Measurements from ENCODE around the gene SCAF1. TPM values are rescaled to one million over a fixed set of nuclear protein-coding genes. Genes with fewer than 3 reads are reported as not detected.

SCAF1 gene
- total RNA-seq, 1 donor from 2014 or later = 38.8 TPM

DNA sequence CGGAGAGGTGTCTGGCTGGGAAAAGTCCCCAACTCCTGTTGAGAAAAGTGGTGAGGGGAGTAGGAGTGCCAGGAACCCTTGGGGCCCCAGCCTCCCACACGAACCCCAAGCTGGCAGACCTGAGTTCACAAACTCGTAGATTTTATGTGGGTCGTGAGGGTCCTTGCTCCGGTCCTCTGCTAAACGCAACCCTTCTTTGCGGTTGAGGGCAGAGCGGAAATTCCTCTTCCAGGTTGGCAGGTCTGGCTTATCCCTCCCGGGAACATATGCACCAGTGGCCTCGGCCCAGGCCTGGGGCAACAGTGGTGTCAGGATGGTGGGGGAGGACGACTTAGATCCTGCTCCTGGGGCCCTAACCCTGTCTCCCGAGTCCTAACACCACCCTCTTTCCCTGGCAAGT is 21.2 kb downstream of the SCAF1 start:
- H3K4me3 ChIP-seq = no peak overlapping the region
- no peak for DNase-seq
- H3K4me1 ChIP-seq = peaks cover 32% of the 10 kb centered on the region
- H3K9me3 ChIP-seq (replicated peaks) = no peaks in the 10 kb centered on the region
- intact Hi-C loops (cut with micrococcal nuclease) = no loop called here
- H3K36me3 ChIP-seq = peaks cover 49% of the 10 kb centered on the region
- H3K27me3 ChIP-seq (ENCODE audit: low read depth) = no peaks in the 10 kb centered on the region
- TF ChIP-seq CTCF (IDR thresholded peaks at IDR 0.05; ENCODE audit: borderline replicate concordance) = no peak
- H3K27ac ChIP-seq (replicated peaks) = no peak overlapping the region

GRCh38 chr19:49664171-49665035 is 22.4 kb downstream of the SCAF1 start:
- peak overlapping the region; percentile 90 for H3K4me3 ChIP-seq
- H3K4me1 ChIP-seq = peaks cover 32% of the 10 kb centered on the region
- intact Hi-C loops (cut with micrococcal nuclease) = no loop called here
- peak; percentile 51 for TF ChIP-seq CTCF (IDR thresholded peaks at IDR 0.05; ENCODE audit: borderline replicate concordance)
- H3K27me3 ChIP-seq (ENCODE audit: low read depth) = no peaks in the 10 kb centered on the region
- no peaks in the 10 kb centered on the region for H3K9me3 ChIP-seq (replicated peaks)
- peaks cover 38% of the 10 kb centered on the region for H3K36me3 ChIP-seq
- DNase-seq = peak; percentile 89
- peak overlapping the region; percentile 91 for H3K27ac ChIP-seq (replicated peaks)

DNA sequence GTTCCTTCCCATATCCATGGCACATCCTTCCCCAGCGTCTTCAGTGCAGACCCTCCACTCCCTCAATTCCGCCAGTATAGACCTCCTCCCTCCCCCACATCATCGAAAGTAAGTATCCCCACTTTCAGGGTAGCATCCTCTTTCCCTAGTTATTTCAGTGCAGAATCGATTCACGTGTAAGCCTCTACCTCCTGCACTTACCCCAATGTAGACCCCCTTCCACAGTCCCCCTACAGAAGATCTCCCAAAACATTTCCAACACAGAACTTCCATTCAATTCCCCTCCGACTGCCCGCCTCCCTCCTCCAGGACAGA is 23.0 kb downstream of the SCAF1 start:
- intact Hi-C loops (cut with micrococcal nuclease) = no loop called here
- H3K4me3 ChIP-seq = peak overlapping the region; percentile 90

DNA sequence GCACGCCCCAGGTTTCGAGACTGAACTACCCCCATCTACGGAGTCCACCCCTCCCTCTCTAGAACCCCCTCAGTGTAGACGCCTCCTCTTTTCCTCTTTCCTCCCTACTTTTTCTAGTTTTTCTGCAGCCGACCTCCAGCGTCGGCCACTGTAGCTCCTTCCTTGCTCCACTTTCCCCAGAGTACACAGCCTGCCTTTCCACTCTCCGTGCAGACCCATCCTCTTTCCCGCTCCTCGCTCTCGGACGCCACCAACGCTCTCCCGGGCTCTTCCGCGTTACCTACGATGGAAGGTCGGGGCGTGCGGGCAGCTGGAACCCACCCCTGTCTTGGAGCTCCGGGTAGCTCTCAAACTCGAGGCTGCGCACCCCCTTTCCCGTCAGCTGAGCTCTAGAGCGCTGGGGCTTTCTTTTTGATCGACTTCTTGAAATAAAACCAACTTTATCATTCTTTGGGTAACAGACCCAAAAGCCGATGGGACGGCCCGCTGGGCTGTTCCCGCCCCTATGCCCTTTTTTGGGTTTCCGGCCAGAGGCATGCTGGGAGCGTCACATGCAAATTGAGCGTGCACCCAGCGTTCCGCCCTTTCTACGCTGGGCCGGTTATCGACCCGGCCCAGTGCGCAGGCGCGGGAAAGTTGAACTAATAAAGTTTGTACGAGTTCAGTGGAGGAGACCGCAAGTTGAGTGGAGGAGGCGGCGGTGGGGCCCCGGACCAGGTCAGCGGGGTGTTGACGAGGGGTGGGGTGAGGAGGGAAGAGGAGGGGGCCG is 23.5 kb downstream of the SCAF1 start, which contains the start of the genes BCL2L12 and IRF3:
TSS of gene BCL2L12 (plus strand) at position 583 of the 769 bp plus-strand sequence. CDS start 760 bp downstream, outside the sequence.
TSS of gene IRF3 (minus strand) at position 507 of the 769 bp plus-strand sequence. CDS start 1,019 bp downstream, outside the sequence.
- peak within 1 kb of the TSS; percentile 91 for H3K27ac ChIP-seq (replicated peaks)
- H3K27me3 ChIP-seq (ENCODE audit: low read depth) = no peaks in the 10 kb centered on the region
- intact Hi-C loops (cut with micrococcal nuclease) = no loop called here
- H3K4me3 ChIP-seq = peak within 1 kb of the TSS; percentile 90
- H3K4me1 ChIP-seq = peaks cover 32% of the 10 kb centered on the region
- no peak for TF ChIP-seq CTCF (IDR thresholded peaks at IDR 0.05; ENCODE audit: borderline replicate concordance)
- no peaks in the 10 kb centered on the region for H3K9me3 ChIP-seq (replicated peaks)
- peaks cover 31% of the 10 kb centered on the region for H3K36me3 ChIP-seq
- DNase-seq = peak; percentile 97

More for the DNA sequence above, 23.0 kb downstream of the SCAF1 start:
- H3K27ac ChIP-seq (replicated peaks) = peak overlapping the region; percentile 91
- DNase-seq = no peak
- TF ChIP-seq CTCF (IDR thresholded peaks at IDR 0.05; ENCODE audit: borderline replicate concordance) = no peak
- peaks cover 32% of the 10 kb centered on the region for H3K4me1 ChIP-seq
- no peaks in the 10 kb centered on the region for H3K9me3 ChIP-seq (replicated peaks)
- peaks cover 32% of the 10 kb centered on the region for H3K36me3 ChIP-seq
- no peaks in the 10 kb centered on the region for H3K27me3 ChIP-seq (ENCODE audit: low read depth)

DNA sequence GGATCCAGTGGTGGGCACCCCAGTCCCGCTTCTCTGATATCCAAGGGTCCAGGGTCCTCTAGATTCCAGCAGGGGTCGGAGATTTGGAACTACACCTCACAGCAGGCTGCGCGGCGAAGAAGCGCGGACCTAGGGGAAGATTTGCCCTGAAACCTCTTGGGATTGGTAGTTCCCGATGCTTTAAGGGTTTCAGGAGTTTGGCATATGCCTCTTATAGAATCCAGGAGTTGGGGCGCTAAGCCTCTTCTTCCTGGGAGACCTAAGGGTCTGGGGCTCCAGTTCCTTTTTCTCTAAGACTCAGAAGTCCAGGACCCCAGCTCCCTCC is 24.1 kb downstream of the SCAF1 start:
- Histone ChIP-seq H3K4me1 (peaks cover 32% of the 10 kb centered on the region), H3K27me3 (ENCODE audit: low read depth) (no peaks in the 10 kb centered on the region), H3K27ac (replicated peaks) (peak overlapping the region; percentile 91), H3K9me3 (replicated peaks) (no peaks in the 10 kb centered on the region), H3K36me3 (peaks cover 29% of the 10 kb centered on the region), H3K4me3 (peak overlapping the region; percentile 90)
- no peak for DNase-seq
- intact Hi-C loops (cut with micrococcal nuclease) = no loop called here
- TF ChIP-seq CTCF (IDR thresholded peaks at IDR 0.05; ENCODE audit: borderline replicate concordance) = no peak
